Prostate gland (tissue), 2 donors: ENCODE data around the gene MARCHF6.

ENCODE experiments used
- CTCF ChIP-seq, 4 experiments: fragments of 200-600 bp in 2 of 4; fragments of 450-650 bp in 2 of 4; sonication (generic) in 2 of 4; IDR thresholded peaks; 1 replicate in 3 of 4; 2 replicates in 1 of 4; pipeline ENCODE4 v1.5.1; 2016 to 2019; ENCODE audit warnings: antibody characterized with exemption in 4 of 4, mild to moderate bottlenecking in 2 of 4, moderate library complexity in 2 of 4
- POLR2A ChIP-seq: fragments of 450-650 bp; IDR thresholded peaks from one replicate; pipeline ENCODE4 v1.6.1; 2016; ENCODE audit warnings: antibody characterized with exemption, mild to moderate bottlenecking
- POLR2AphosphoS5 ChIP-seq: sonication (generic); formaldehyde crosslinking; IDR thresholded peaks from one replicate; pipeline ENCODE4 v1.6.1; 2017; ENCODE audit warnings: antibody characterized with exemption

- TF ChIP-seq POLR2A (no peak), POLR2AphosphoS5 (no peak), CTCF (IDR thresholded peaks at IDR 0.05) (no peak)
These were observed 20.8 kb downstream of the MARCHF6 start for GRCh38 chr5:10374046-10375022.
